ENCODE measurements around the gene CLN3. TPM values are rescaled to one million over a fixed set of nuclear protein-coding genes. Genes with fewer than 3 reads are reported as not detected.
A peak's percentile ranks its signal among the peaks of the same experiment; 100 is the strongest.

The CLN3 gene
- total and polyA plus RNA-seq, 2 of the 13 experiments (the other 11 are each of a cell fraction or from before 2014, with no cell fraction given), result 23.4 to 46.8 TPM

DNA sequence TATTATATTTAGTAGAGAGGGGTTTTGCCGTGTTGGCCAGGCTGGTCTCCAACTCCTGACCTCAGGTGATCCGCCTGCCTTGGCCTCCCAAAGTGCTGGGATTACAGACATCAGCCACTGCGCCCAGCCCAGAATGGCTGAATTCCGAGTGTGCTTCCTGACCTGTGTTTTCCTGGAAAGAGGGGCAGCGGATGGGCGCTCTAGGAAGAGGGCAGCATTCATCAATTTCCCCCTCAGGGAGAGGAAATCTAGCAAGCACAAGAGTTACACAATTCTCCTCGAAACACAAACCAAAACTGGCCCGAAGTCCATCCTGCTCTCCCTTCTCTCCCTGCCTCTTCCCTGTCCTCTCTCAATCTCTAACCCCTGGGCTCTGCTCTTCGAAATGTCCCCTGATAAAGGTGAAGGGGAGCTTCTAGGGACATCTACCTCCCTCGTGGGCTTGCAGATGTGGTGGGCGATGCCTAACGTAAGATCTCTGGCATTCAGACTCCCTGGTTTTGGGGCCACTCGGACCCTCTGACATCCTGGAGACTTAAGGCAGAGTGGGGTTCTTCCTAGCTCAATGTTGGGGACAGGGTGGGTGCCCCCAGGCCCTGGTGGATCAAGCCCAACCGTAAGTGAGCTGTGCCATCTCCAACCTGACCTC lies 13.7 kb upstream of the CLN3 start (continued):
- TF ChIP-seq ATRX (CRISPR knock-in tag; IDR thresholded peaks at IDR 0.05; ENCODE audit: borderline replicate concordance), result no peak
- no peak for TF ChIP-seq CC2D1A (CRISPR knock-in tag; IDR thresholded peaks at IDR 0.05)
- TF ChIP-seq, protein P1, sequence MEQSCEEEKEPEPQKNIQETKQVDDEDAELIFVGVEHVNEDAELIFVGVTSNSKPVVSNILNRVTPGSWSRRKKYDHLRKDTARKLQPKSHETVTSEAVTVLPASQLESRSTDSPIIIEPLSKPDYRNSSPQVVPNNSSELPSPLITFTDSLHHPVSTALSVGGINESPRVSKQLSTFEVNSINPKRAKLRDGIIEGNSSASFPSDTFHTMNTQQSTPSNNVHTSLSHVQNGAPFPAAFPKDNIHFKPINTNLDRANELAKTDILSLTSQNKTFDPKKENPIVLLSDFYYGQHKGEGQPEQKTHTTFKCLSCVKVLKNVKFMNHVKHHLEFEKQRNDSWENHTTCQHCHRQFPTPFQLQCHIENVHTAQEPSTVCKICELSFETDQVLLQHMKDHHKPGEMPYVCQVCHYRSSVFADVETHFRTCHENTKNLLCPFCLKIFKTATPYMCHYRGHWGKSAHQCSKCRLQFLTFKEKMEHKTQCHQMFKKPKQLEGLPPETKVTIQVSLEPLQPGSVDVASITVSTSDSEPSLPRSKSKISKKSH (CRISPR knock-in tag; IDR thresholded peaks at IDR 0.05; ENCODE audit: borderline replicate concordance), result no peak
- TF ChIP-seq ZNF546 (CRISPR knock-in tag; conservative IDR thresholded peaks at IDR 0.05), result no peak
- TF ChIP-seq, protein P2, sequence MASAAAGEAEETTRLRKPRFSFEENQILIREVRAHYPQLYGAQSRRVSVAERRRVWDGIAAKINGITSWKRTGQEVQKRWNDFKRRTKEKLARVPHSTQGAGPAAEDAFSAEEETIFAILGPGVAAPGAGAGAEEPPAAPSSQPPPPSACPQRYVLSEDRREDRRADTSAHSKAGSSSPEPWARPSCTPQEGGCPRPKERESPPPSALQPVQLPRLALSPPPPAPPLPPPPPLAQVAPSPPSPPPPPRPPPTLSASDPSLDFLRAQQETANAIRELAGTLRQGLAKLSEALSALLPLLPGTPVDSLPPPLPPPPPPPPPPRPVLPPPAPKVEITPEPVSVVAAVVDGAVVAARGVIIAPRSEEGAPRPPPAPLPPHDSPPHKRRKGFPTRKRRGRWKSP (CRISPR knock-in tag; IDR thresholded peaks at IDR 0.05), result no peak
- peak; percentile 67; the same call in 1 of the 2 replicates for TF ChIP-seq NR2F2 (IDR thresholded peaks at IDR 0.05; ENCODE audit: borderline replicate concordance, low read depth)
- TF ChIP-seq SP140L (CRISPR knock-in tag; IDR thresholded peaks at IDR 0.05; ENCODE audit: borderline replicate concordance), result no peak
- no peak; the same call in 1 of the 2 replicates for TF ChIP-seq MEF2D (CRISPR knock-in tag; IDR thresholded peaks at IDR 0.05)
- TF ChIP-seq GATAD1 (CRISPR knock-in tag; IDR thresholded peaks at IDR 0.05), result 0 out of 2 replicates have a peak, but pooled peaks have one; percentile 45
- TF ChIP-seq ZFP37 (CRISPR knock-in tag; IDR thresholded peaks at IDR 0.05; ENCODE audit: borderline replicate concordance), result peak; percentile 73; the same call in 1 of the 2 replicates
- TF ChIP-seq HDAC1 (CRISPR knock-in tag; IDR thresholded peaks at IDR 0.05), result peak; percentile 80
- TF ChIP-seq CHD4 (IDR thresholded peaks at IDR 0.05; ENCODE audit: borderline replicate concordance, low read length), result no peak
- no peak for TF ChIP-seq AGO1 (IDR thresholded peaks at IDR 0.05; ENCODE audit: low read depth, low read length, poor library complexity, severe bottlenecking)
- no peak for TF ChIP-seq ZNF615 (CRISPR knock-in tag; IDR thresholded peaks at IDR 0.05; ENCODE audit: borderline replicate concordance)
- 0 out of 2 replicates have a peak, but pooled peaks have one; percentile 18 for TF ChIP-seq ZFP62 (CRISPR knock-in tag; IDR thresholded peaks at IDR 0.05)
- no peak for TF ChIP-seq ZBTB42 (CRISPR knock-in tag; IDR thresholded peaks at IDR 0.05)
- TF ChIP-seq, protein P3, sequence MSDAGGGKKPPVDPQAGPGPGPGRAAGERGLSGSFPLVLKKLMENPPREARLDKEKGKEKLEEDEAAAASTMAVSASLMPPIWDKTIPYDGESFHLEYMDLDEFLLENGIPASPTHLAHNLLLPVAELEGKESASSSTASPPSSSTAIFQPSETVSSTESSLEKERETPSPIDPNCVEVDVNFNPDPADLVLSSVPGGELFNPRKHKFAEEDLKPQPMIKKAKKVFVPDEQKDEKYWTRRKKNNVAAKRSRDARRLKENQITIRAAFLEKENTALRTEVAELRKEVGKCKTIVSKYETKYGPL (CRISPR knock-in tag; IDR thresholded peaks at IDR 0.05), result peak; percentile 79; the same call in 1 of the 2 replicates
- peak; percentile 71; the same call in 1 of the 2 replicates for TF ChIP-seq KAT8 (CRISPR knock-in tag; IDR thresholded peaks at IDR 0.05)
- TF ChIP-seq ZNF777 (CRISPR knock-in tag; IDR thresholded peaks at IDR 0.05), result no peak
- TF ChIP-seq, protein P4, sequence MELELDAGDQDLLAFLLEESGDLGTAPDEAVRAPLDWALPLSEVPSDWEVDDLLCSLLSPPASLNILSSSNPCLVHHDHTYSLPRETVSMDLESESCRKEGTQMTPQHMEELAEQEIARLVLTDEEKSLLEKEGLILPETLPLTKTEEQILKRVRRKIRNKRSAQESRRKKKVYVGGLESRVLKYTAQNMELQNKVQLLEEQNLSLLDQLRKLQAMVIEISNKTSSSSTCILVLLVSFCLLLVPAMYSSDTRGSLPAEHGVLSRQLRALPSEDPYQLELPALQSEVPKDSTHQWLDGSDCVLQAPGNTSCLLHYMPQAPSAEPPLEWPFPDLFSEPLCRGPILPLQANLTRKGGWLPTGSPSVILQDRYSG (CRISPR knock-in tag; IDR thresholded peaks at IDR 0.05), result no peak
- TF ChIP-seq SP2 (CRISPR knock-in tag; IDR thresholded peaks at IDR 0.05), result 0 out of 2 replicates have a peak, but pooled peaks have one; percentile 12
- TF ChIP-seq AKAP8 (CRISPR knock-in tag; IDR thresholded peaks at IDR 0.05), result peak; percentile 63; the same call in 1 of the 2 replicates
- TF ChIP-seq, protein P5, sequence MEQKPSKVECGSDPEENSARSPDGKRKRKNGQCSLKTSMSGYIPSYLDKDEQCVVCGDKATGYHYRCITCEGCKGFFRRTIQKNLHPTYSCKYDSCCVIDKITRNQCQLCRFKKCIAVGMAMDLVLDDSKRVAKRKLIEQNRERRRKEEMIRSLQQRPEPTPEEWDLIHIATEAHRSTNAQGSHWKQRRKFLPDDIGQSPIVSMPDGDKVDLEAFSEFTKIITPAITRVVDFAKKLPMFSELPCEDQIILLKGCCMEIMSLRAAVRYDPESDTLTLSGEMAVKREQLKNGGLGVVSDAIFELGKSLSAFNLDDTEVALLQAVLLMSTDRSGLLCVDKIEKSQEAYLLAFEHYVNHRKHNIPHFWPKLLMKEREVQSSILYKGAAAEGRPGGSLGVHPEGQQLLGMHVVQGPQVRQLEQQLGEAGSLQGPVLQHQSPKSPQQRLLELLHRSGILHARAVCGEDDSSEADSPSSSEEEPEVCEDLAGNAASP (CRISPR knock-in tag; IDR thresholded peaks at IDR 0.05; ENCODE audit: borderline replicate concordance), result peak; percentile 84; the same call in 1 of the 2 replicates
- no peak for TF ChIP-seq ZNF883 (CRISPR knock-in tag; IDR thresholded peaks at IDR 0.05; ENCODE audit: not compliant biosample characterization)
- TF ChIP-seq ZSCAN31 (CRISPR knock-in tag; IDR thresholded peaks at IDR 0.05; ENCODE audit: low read depth), result no peak

All from HepG2 (cell line).